ENCODE data around the gene TMEM138. TPM values are rescaled to one million over a fixed set of nuclear protein-coding genes. Genes with fewer than 3 reads are reported as not detected.

The TMEM138 gene
- total RNA-seq, 2 donors from 2014 or later, result 17.9 to 35.4 TPM

- WGBS, result 74% methylated on average over 3 of the region's 3 CpGs
- TF ChIP-seq, protein P1, sequence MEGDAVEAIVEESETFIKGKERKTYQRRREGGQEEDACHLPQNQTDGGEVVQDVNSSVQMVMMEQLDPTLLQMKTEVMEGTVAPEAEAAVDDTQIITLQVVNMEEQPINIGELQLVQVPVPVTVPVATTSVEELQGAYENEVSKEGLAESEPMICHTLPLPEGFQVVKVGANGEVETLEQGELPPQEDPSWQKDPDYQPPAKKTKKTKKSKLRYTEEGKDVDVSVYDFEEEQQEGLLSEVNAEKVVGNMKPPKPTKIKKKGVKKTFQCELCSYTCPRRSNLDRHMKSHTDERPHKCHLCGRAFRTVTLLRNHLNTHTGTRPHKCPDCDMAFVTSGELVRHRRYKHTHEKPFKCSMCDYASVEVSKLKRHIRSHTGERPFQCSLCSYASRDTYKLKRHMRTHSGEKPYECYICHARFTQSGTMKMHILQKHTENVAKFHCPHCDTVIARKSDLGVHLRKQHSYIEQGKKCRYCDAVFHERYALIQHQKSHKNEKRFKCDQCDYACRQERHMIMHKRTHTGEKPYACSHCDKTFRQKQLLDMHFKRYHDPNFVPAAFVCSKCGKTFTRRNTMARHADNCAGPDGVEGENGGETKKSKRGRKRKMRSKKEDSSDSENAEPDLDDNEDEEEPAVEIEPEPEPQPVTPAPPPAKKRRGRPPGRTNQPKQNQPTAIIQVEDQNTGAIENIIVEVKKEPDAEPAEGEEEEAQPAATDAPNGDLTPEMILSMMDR (IDR thresholded peaks at IDR 0.05), result no peak
Observed at GRCh38 chr11:61413496-61413895, 51.3 kb downstream of the TMEM138 start.

DNA sequence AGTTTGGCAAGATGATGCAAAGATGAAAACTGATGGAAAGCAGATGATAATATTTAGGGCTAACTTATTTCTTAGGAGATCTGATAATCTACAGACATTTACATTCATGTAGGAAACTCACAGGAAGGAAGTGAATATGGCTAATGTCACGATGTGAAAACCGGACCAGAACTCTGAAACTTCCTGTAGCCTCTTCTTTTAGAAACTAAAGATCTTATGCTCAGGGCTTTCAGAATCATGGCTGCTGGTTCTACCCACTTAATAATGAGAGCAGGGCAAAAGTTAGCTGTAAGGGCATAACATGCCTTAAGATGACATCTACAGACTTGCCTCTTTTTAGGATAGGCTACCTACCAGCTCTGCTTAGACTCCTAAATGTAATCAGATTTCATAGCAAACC, 52.4 kb downstream of the TMEM138 start:
- no peak for DNase-seq (ENCODE audit: low spot score)
- Histone ChIP-seq H3K4me3 (no peak overlapping the region), H3K27ac (no peak overlapping the region), H3K36me3 (peaks cover 20 to 33% of the 10 kb centered on the region in 2 donors), H3K9me3 (no peaks in the 10 kb centered on the region), H3K4me1 (replicated peaks) (no peaks in the 10 kb centered on the region), H3K27me3 (replicated peaks; ENCODE audit: insufficient read depth) (no peaks in the 10 kb centered on the region)
- TF ChIP-seq, protein P1 (IDR thresholded peaks at IDR 0.05), result no peak
- TF ChIP-seq POLR2A (IDR thresholded peaks at IDR 0.05) (no peak), POLR2AphosphoS5 (IDR thresholded peaks at IDR 0.05) (no peak)
- WGBS, result 88% methylated on average over 2 of the region's 2 CpGs
- intact Hi-C loops (cut with DNase I), result no loop called here

More at GRCh38 chr11:61413496-61413895, 51.3 kb downstream of the TMEM138 start:
- no peak for DNase-seq (ENCODE audit: low spot score)
- intact Hi-C loops (cut with DNase I), result no loop called here
- Histone ChIP-seq H3K4me1 (replicated peaks) (no peaks in the 10 kb centered on the region), H3K27me3 (replicated peaks; ENCODE audit: insufficient read depth) (no peaks in the 10 kb centered on the region), H3K9me3 (no peaks in the 10 kb centered on the region), H3K4me3 (no peak overlapping the region), H3K36me3 (peaks cover 19 to 40% of the 10 kb centered on the region in 2 donors), H3K27ac (no peak overlapping the region)

DNA sequence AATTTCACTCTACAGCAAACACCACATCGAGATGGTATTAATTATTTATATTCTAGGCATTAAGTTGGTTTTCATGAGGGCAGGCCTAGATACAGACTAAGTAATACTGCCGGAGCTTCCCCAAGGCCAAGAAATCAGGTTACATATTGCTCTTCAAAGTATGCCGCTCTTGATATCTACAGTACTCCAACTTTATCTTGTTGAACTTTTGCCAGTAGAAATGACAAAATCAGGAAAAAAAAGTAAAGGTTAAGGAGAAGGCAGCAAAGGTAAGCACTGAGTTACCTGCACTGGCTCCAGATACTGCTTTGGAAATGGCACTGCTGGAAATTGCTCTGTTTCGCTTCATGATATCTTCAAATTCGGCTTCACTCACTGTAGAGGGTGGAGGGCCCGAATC, 53.2 kb downstream of the TMEM138 start:
- H3K4me1 ChIP-seq (replicated peaks), result no peaks in the 10 kb centered on the region
- 98% methylated on average over 6 of the region's 6 CpGs for WGBS
- no peak overlapping the region for H3K27ac ChIP-seq
- H3K36me3 ChIP-seq, result peaks cover 24 to 26% of the 10 kb centered on the region in 2 donors
- no peak for DNase-seq (ENCODE audit: low spot score)
- H3K9me3 ChIP-seq, result no peaks in the 10 kb centered on the region
- no peak overlapping the region for H3K4me3 ChIP-seq
- TF ChIP-seq POLR2A (IDR thresholded peaks at IDR 0.05) (no peak), POLR2AphosphoS5 (IDR thresholded peaks at IDR 0.05) (no peak)
- TF ChIP-seq, protein P1 (IDR thresholded peaks at IDR 0.05), result no peak
- no peaks in the 10 kb centered on the region for H3K27me3 ChIP-seq (replicated peaks; ENCODE audit: insufficient read depth)
- intact Hi-C loops (cut with DNase I), result no loop called here

GRCh38 chr11:61416941-61417340, 54.8 kb downstream of the TMEM138 start:
- no peak for DNase-seq (ENCODE audit: low spot score)
- TF ChIP-seq POLR2AphosphoS5 (IDR thresholded peaks at IDR 0.05) (no peak), POLR2A (IDR thresholded peaks at IDR 0.05) (no peak)
- TF ChIP-seq, protein P1 (IDR thresholded peaks at IDR 0.05), result no peak
- Histone ChIP-seq H3K27me3 (replicated peaks; ENCODE audit: insufficient read depth) (no peaks in the 10 kb centered on the region), H3K9me3 (no peaks in the 10 kb centered on the region), H3K4me3 (no peak overlapping the region), H3K4me1 (replicated peaks) (no peaks in the 10 kb centered on the region), H3K36me3 (peaks cover 19 to 22% of the 10 kb centered on the region in 2 donors), H3K27ac (no peak overlapping the region)
- WGBS, result 77% methylated on average over 3 of the region's 3 CpGs
- intact Hi-C loops (cut with DNase I), result no loop called here

DNA sequence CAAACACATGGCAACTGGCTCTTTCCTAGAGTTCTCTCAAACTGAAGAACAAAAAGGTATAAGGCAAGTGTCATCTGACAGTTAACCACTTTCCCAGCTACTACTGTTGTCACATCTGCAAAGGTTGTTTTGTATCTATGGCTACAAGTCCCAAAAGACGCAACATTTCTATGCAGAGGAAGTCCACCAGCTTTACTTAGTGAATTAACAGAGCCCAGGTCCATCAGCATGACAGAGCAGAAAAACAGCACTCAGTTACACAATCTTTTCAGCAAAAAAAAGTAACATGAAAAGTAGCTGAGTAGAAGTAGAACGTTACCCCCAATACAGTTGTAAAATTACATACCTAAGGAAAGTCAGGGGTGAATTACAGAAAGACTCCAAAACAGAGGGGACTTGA, 55.5 kb downstream of the TMEM138 start:
- no peak for DNase-seq (ENCODE audit: low spot score)
- Histone ChIP-seq H3K27me3 (replicated peaks; ENCODE audit: insufficient read depth) (no peaks in the 10 kb centered on the region), H3K27ac (no peak overlapping the region), H3K36me3 (peaks cover 19 to 21% of the 10 kb centered on the region in 2 donors), H3K4me3 (no peak overlapping the region), H3K4me1 (replicated peaks) (no peaks in the 10 kb centered on the region), H3K9me3 (no peaks in the 10 kb centered on the region)
- WGBS, result 75% methylated on average over 2 of the region's 2 CpGs
- intact Hi-C loops (cut with DNase I), result no loop called here
- TF ChIP-seq POLR2AphosphoS5 (IDR thresholded peaks at IDR 0.05) (no peak), POLR2A (IDR thresholded peaks at IDR 0.05) (no peak)
- TF ChIP-seq, protein P1 (IDR thresholded peaks at IDR 0.05), result no peak
